OCI-LY1 (cell line): ENCODE results near the gene KLK11.
"Not testable (repeated sequence)": the region's sequence is repeated elsewhere in the genome, so short reads cannot be mapped to it uniquely, and the experiment has no call there.

ENCODE experiments used
- H2AFZ ChIP-seq: fragments of 200-600 bp; sonication (generic), shearing (Covaris generic); 2 replicates; pipeline ENCODE4 v1.6.0; 2014; ENCODE audit warnings: antibody characterized with exemption, mild to moderate bottlenecking, low read length
- H3F3A ChIP-seq: fragments of 200-600 bp; sonication (generic), shearing (Covaris generic); 2 replicates; pipeline ENCODE4 v1.6.0; 2014; ENCODE audit warnings: mild to moderate bottlenecking, antibody characterized with exemption, low read length, moderate library complexity; ENCODE audit not compliant: insufficient read depth
- H3K27ac ChIP-seq: fragments of 200-600 bp; sonication (generic); 2 replicates; pipeline ENCODE4 v1.5.1; 2014; ENCODE audit warnings: low read length, mixed run types, mild to moderate bottlenecking, low read depth; ENCODE audit not compliant: poor library complexity, severe bottlenecking
- H3K27me3 ChIP-seq: fragments of 200-600 bp; sonication (generic); 2 replicates; pipeline ENCODE4 v1.6.0; 2014; ENCODE audit warnings: antibody characterized with exemption, mild to moderate bottlenecking, low read length, moderate library complexity; ENCODE audit not compliant: insufficient read depth
- H3K36me3 ChIP-seq: fragments of 200-600 bp; sonication (generic); 2 replicates; pipeline ENCODE4 v1.6.1; 2014; ENCODE audit warnings: mild to moderate bottlenecking, antibody characterized with exemption, low read length, moderate library complexity, mixed read lengths; ENCODE audit not compliant: insufficient read depth
- H3K4me1 ChIP-seq: fragments of 200-600 bp; sonication (generic); 2 replicates; pipeline ENCODE4 v1.5.1; 2014; ENCODE audit warnings: mild to moderate bottlenecking, low read length, moderate library complexity; ENCODE audit not compliant: insufficient read depth, severe bottlenecking
- H3K4me2 ChIP-seq: fragments of 200-600 bp; sonication (generic), shearing (Covaris generic); 2 replicates; pipeline ENCODE4 v1.6.1; 2014; ENCODE audit warnings: low read length
- H3K4me3 ChIP-seq: fragments of 200-600 bp; sonication (generic); 2 replicates; pipeline ENCODE4 v1.5.1; 2014; ENCODE audit warnings: low read length, low read depth, mild to moderate bottlenecking, mixed read lengths; ENCODE audit not compliant: poor library complexity, severe bottlenecking
- H3K79me2 ChIP-seq: fragments of 200-600 bp; shearing (Covaris generic); 2 replicates; pipeline ENCODE4 v1.6.1; 2016; ENCODE audit warnings: mixed run types, low read length, mixed read lengths; ENCODE audit not compliant: insufficient read depth
- H3K9ac ChIP-seq: fragments of 200-600 bp; sonication (generic), shearing (Covaris generic); 2 replicates; pipeline ENCODE4 v1.6.1; 2014; ENCODE audit warnings: mild to moderate bottlenecking, low read length, mixed read lengths
- H3K9me2 ChIP-seq: fragments of 200-600 bp; sonication (generic), shearing (Covaris generic); 2 replicates; pipeline ENCODE4 v1.6.1; 2014; ENCODE audit warnings: low read depth, mild to moderate bottlenecking, low read length, mixed read lengths
- H3K9me3 ChIP-seq: fragments of 200-600 bp; shearing (Covaris generic); 2 replicates; pipeline ENCODE4 v1.6.1; 2014; ENCODE audit warnings: low read length, mixed read lengths
- H4K20me1 ChIP-seq: fragments of 200-600 bp; sonication (generic), shearing (Covaris generic); 2 replicates; pipeline ENCODE4 v1.6.0; 2016; ENCODE audit warnings: mild to moderate bottlenecking, low read length; ENCODE audit not compliant: insufficient read depth
- CTCF ChIP-seq: fragments of 200-600 bp; sonication (generic), shearing (Covaris generic); IDR thresholded peaks from 2 replicates; pipeline ENCODE4 v1.5.1; 2017; ENCODE audit warnings: mild to moderate bottlenecking, antibody characterized with exemption, low read length, moderate library complexity, mixed read lengths
- EZH2 ChIP-seq: fragments of 200-600 bp; sonication (generic), shearing (Covaris generic); IDR thresholded peaks from 2 replicates; pipeline ENCODE4 v1.8.0; 2017; ENCODE audit warnings: borderline replicate concordance, mixed run types, mild to moderate bottlenecking, antibody characterized with exemption, low read length, moderate library complexity, mixed read lengths

KLK11 gene

GRCh38 chr19:50998061-50998460 lies 28.4 kb downstream of the KLK11 start:
- Histone ChIP-seq H3K79me2 (no peaks in the 10 kb centered on the region), H3K27ac (no peak overlapping the region), H3K4me2 (no peak overlapping the region), H3K4me1 (no peaks in the 10 kb centered on the region), H3K9me3 (no peaks in the 10 kb centered on the region), H3K9ac (no peak overlapping the region), H3K27me3 (no peaks in the 10 kb centered on the region), H3K4me3 (no peak overlapping the region), H2AFZ (no peak overlapping the region), H3F3A (no peaks in the 10 kb centered on the region), H4K20me1 (no peaks in the 10 kb centered on the region), H3K9me2 (no peaks in the 10 kb centered on the region), H3K36me3 (no peaks in the 10 kb centered on the region)
- TF ChIP-seq CTCF (no peak), EZH2 (no peak)

DNA sequence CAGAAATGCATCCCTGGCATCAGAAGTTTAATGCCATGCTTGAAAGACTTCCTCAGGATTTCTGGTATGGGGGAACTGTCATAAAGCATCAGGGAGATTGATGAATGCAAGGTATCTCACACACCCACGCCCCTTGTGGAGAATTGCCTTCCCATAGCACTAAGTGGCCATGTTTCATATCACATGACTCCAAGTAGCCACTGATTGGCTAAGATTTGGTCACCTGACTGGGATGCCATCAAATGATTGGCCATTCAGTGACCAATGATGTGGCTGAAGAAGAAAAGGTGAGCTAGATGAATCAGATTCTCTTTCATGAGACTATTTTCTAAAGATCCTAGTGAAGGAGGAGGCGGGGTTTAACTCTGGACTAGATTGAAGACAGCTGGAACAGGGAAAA lies 32.3 kb downstream of the KLK11 start:
- Histone ChIP-seq H2AFZ (no peak overlapping the region), H3K4me2 (no peak overlapping the region), H3K9me3 (no peaks in the 10 kb centered on the region), H3K27ac (no peak overlapping the region), H3K36me3 (no peaks in the 10 kb centered on the region), H3K79me2 (no peaks in the 10 kb centered on the region), H3K4me3 (no peak overlapping the region), H3K27me3 (no peaks in the 10 kb centered on the region), H4K20me1 (no peaks in the 10 kb centered on the region), H3K9me2 (no peaks in the 10 kb centered on the region), H3K4me1 (no peaks in the 10 kb centered on the region), H3F3A (no peaks in the 10 kb centered on the region), H3K9ac (no peak overlapping the region)
- TF ChIP-seq EZH2 (no peak), CTCF (no peak)

DNA sequence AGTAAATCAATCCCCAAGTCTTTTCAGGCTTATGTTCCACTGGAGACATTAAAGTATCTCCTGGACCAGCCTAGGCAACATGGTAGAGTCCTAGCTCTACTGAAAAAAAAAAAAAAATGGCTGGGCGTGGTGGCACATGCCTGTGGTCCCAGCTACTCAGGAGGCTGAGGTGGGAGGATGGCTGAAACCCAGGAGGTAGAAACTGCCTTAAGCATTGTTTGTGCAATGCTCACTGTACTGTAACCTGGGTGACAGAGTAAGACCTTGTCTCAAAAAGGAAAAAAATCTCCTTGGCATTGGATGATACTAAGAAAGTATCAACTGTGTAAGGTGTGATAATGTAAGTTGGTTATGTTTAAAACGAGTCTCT lies 33.8 kb downstream of the KLK11 start:
- H3K9me2 ChIP-seq = no peaks in the 10 kb centered on the region
- no peaks in the 10 kb centered on the region for H3K79me2 ChIP-seq
- TF ChIP-seq EZH2 = no peak
- TF ChIP-seq CTCF = no peak
- H3K27ac ChIP-seq = no peak overlapping the region
- H2AFZ ChIP-seq = no peak overlapping the region
- no peaks in the 10 kb centered on the region for H3K9me3 ChIP-seq
- H3K4me1 ChIP-seq = no peaks in the 10 kb centered on the region
- H3K36me3 ChIP-seq = no peaks in the 10 kb centered on the region
- H3K4me3 ChIP-seq = no peak overlapping the region
- H3K9ac ChIP-seq = no peak overlapping the region
- H3K4me2 ChIP-seq = no peak overlapping the region
- no peaks in the 10 kb centered on the region for H4K20me1 ChIP-seq
- H3K27me3 ChIP-seq = no peaks in the 10 kb centered on the region
- no peaks in the 10 kb centered on the region for H3F3A ChIP-seq

- not testable (repeated sequence) for H2AFZ ChIP-seq, H4K20me1 ChIP-seq, H3K9me3 ChIP-seq
Observed at GRCh38 chr19:50984416-50984815, 42.0 kb downstream of the KLK11 start.

More at GRCh38 chr19:50984416-50984815, 42.0 kb downstream of the KLK11 start:
- H3K79me2 ChIP-seq, H3K4me1 ChIP-seq, H3K4me2 ChIP-seq, H3K9ac ChIP-seq, H3K9me2 ChIP-seq, H3K27me3 ChIP-seq, H3K36me3 ChIP-seq, H3K27ac ChIP-seq, H3K4me3 ChIP-seq, H3F3A ChIP-seq: not testable (repeated sequence)
